Esophagus mucosa (tissue), 1 donor: Measurements from ENCODE around the gene CALY. TPM values are rescaled to one million over a fixed set of nuclear protein-coding genes. Genes with fewer than 3 reads are reported as not detected.
"Not testable (repeated sequence)": the region's sequence is repeated elsewhere in the genome, so short reads cannot be mapped to it uniquely, and the experiment has no call there.

Experiments
- ATAC-seq: fragments of 200-7000 bp; cut with Tn5 transposase; one replicate; pipeline ENCODE4 v1.9.1; 2020
- total RNA-seq: library from RNA; stranded (reverse); gene quantifications from one replicate; pipeline ENCODE4 v1.2.4, GENCODE V29; 2023
- donor health status: DM: yes; HTN: yes; CAD: no.

Gene CALY, protein sequence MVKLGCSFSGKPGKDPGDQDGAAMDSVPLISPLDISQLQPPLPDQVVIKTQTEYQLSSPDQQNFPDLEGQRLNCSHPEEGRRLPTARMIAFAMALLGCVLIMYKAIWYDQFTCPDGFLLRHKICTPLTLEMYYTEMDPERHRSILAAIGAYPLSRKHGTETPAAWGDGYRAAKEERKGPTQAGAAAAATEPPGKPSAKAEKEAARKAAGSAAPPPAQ
- total RNA-seq: not detected

- ATAC-seq: peak; percentile 24
These were observed at the start of gene CALY for GRCh38 chr10:133336577-133337369. Gene CALY, minus strand, starts transcription at chr10:133336896. Its CDS starts 7,907 bp downstream, at chr10:133328989.

- ATAC-seq: no peak
These were observed 48.5 kb upstream of the CALY start for GRCh38 chr10:133385214-133385613.

DNA sequence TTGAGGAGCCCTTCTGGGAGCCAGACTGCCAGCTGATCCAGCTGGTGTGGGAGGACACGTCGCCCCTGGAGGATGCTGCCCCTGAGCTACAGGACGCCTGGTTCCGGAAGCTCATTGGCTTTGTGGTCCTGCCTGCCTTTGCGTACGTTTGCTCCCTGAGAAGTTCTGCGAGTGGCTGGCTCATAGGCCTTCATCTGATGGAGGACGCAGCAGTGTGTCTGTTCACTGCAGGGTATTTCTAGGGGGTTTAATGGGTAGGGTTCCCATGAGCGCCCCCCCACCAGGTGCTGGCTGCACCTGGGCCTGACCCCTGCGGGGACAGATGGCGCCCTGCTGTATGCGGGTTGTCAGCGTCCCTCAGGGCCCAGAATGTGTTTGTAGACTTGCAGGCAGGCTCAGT, 47.4 kb upstream of the CALY start:
- no peak for ATAC-seq

DNA sequence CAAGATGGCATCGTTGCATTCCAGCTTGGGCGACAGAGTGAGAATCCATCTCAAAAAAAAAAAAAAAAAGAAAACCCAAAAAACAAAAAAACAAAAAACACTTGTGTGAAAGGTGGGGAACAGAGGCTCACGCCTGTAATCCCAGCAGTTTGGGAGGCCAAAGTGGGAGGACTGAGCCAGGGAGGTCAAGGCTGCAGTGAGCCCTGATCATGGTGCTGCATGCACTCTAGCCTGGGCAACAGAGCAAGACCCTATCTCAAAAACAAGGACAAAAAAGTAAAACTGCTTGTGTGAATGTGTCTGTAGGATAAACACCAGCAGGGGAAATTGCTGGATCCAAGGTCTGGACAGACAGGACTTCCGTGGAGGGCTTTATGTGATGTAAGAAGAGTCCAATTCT, 46.9 kb upstream of the CALY start:
- no peak for ATAC-seq

DNA sequence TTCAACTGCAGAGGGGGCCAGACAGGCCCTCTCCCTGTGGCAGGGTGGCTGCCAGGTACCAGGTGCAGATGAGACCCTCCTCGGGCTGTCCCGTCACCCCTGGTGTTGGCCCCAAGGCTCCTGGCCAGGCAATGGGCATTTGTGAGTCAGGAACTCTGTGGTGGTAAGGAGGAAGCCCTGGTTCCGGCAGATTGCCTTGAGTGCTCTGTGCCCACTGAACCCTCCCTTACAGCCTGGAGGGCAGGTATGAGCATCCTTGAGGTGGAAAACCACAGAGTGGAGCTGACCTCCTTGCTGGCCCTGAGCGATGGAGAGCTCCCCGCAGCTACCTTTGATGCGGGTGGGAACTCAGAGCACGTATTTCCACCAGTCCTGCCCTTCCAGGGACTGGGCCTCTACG, 44.3 kb upstream of the CALY start:
- ATAC-seq: no peak

DNA sequence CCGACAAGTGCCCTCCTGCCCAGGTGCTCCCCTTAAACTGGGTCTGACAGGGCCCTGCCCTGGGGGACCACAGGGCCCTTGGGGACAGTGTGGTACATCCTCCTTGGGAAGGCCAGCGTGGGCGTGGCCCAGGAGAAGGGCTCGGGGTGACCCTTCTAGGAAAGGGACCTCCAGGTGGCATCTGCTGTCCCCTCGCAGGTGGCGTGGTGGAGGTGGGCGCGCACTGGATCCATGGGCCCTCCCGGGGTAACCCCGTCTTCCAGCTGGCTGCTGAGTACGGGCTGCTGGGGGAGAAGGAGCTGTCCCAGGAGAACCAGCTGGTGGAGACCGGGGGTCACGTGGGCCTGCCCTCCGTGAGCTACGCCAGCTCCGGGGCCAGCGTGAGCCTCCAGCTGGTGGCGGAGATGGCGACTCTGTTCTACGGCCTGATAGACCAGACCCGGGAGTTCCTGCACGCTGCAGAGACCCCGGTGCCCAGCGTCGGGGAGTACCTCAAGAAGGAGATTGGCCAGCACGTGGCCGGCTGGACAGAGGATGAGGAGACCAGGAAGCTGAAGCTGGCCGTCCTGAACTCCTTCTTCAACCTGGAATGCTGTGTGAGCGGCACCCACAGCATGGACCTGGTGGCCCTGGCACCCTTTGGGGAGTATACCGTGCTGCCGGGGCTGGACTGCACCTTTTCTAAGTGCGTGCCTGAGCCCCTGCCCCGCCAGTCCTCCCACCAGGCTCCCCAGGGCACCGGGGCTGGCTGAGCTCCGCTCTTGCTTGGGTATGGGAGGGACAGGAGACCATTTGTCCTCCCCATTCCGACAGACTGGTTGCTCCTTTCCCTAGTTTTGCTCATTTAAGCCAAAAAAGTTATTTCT, 43.3 kb upstream of the CALY start:
- ATAC-seq: no peak

DNA sequence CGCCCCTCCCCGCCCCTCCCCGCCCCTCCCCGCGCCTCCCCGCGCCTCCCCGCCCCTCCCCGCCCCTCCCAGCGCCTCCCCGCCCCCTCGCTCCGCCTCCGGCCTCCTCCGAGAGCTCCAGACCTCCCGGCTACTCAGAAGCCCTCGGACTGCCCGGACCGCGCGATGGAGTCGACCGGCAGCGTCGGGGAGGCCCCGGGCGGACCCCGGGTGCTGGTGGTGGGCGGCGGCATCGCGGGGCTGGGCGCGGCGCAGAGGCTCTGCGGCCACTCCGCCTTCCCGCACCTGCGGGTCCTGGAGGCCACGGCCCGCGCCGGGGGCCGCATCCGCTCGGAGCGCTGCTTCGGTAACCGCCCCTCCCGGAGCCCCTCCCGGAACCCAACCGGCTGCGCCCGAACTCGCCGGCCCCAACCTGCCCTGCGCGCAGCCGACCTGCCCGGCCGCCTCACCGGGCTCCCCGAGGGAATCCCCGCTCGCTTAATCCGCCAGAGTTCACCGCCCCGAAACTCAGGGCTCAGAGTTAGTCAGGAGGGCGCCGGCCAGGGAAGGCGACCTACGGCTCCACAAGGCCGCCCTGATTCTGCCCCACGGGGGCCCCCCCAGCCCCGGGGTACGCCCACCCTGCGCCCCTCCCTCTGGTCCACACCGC, 42.6 kb upstream of the CALY start, which contains the start of gene PAOX:
PAOX (plus strand) TSS at position 111 of the 649 bp plus-strand sequence; CDS start at position 166, 55 bp downstream.
- ATAC-seq: peak; percentile 85

- ATAC-seq: peak; percentile 64
These were observed 41.8 kb upstream of the CALY start for GRCh38 chr10:133378251-133379096.

- ATAC-seq: no peak
These were observed 41.1 kb upstream of the CALY start for GRCh38 chr10:133377818-133378250.

- ATAC-seq: no peak
These were observed 40.5 kb upstream of the CALY start for GRCh38 chr10:133377025-133377817.

- not testable (repeated sequence) for ATAC-seq
These were observed 39.5 kb upstream of the CALY start for GRCh38 chr10:133376183-133376582.

DNA sequence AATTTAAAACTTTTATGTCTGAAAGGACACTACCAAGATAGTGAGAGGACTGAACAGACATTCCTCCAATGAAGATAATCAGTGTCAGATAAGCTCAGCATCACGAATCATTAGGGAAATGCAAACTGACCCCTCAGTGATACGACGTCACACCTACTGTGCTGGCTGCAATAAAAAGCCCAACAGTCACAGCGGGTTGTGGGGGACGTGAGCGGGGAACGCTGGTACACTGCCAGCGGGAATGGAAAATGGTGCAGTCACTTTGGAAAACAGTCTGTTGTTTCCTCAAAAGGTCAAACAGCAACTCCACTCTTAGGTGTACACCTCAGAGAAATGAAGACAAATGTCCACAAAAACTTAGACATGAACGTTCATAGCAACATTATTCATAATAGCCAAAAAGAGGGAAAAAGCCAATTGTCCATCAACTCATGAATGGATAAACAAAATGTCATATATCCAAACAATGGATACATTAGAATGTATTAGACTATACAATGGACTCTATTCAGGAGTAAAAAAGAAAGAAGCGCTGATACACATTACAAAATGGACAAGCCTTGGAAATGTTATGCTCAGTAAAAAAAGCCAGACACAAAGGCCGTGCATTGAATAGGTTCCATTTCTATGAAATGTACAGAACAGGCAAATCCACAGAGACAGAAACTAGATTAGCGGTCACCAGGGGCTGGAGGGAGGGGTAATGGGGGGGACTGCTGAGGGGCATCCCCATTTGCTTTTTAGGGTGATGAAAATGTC, 38.8 kb upstream of the CALY start:
- no peak for ATAC-seq

DNA sequence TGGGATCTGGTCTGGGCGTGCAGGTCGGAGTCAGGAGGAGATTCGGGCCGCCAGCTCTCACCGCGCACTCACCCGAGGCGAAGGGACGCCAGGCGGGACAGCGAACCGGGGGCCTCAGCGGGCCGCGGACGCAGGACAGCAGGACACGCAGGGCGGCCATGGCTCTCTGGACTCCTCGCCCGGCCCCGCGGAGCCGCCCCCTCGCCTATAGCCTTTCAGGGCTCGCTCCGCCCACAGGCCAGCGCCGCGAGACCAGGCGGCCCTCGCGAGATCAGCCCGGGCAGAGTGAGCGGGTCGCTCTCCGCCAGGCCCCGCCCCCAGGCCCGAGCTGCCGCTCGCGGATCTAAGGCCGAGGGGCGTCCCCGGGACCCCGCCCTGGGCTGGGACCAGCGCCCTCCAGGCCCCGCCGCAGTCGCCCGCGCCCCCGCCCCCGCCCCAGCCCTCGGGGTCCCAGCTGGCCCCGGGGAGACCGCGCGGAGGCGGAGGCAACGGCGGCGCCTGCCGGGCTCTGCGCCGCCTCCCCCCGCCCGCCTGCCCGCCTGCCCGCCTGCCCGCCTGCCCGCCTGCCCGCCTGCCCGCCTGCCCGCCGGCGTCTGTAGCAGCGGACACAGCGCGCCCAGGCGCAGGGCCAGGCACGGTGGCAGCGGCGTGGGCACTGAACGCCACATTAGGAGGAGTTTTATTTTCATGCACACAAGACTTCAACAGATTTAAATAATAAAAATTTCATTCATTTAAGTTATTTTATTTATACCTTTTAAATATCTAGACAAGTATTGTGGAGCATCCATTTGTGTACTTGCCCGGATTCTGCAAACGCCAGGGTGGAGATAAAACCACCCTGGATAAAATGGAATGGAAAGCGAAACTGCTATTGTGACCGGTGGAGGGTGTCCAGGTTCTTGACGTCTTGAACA, 36.7 kb upstream of the CALY start, which contains the start of gene ECHS1:
ECHS1 (minus strand) TSS at position 181 of the 917 bp plus-strand sequence; CDS start at position 160, 21 bp downstream.
- peak; percentile 97 for ATAC-seq

GRCh38 chr10:133372507-133372906, 35.8 kb upstream of the CALY start:
- ATAC-seq: peak; percentile 4

GRCh38 chr10:133370030-133370786, 33.5 kb upstream of the CALY start:
- ATAC-seq: no peak

- no peak for ATAC-seq
These were observed 31.5 kb upstream of the CALY start for GRCh38 chr10:133368153-133368552.

- ATAC-seq: not testable (repeated sequence)
These were observed 30.8 kb upstream of the CALY start for GRCh38 chr10:133367461-133367860.

DNA sequence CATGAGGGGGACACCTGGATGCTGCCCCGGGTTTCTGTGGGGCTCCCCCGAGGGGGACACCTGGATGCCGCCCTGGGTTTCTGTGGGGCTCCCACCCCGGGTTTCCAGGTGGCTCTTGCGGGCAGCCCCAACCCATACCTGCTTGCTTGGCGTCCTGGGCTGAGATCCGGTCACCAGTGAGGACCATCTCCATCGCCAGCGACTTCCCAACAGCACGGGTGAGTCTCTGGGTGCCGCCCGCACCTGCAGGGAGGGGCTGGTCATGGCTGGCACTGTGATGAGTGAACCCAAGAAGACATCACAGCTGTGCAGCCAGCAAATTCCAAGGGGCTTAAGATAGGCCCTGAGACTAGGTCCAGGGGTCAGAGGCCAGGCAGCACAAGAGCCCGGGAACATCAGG, 30.1 kb upstream of the CALY start:
- no peak for ATAC-seq
